Neural cell (in vitro differentiated cells): ENCODE results near the gene C1orf226.
"Not testable (repeated sequence)": the region's sequence is repeated elsewhere in the genome, so short reads cannot be mapped to it uniquely, and the experiment has no call there.

Experiments
- CTCF ChIP-seq: fragments of 450-650 bp; IDR thresholded peaks from 2 replicates; pipeline ENCODE4 v1.5.1; 2014; ENCODE audit warnings: antibody characterized with exemption, mild to moderate bottlenecking, moderate library complexity; ENCODE audit not compliant: poor library complexity, severe bottlenecking
- EP300 ChIP-seq: fragments of 450-650 bp; conservative IDR thresholded peaks from 2 replicates; pipeline ENCODE4 v1.6.1; 2014; ENCODE audit warnings: antibody characterized with exemption, mild to moderate bottlenecking, moderate library complexity; ENCODE audit not compliant: poor library complexity, severe bottlenecking
- EZH2 ChIP-seq: fragments of 200-600, 300-800 bp; shearing (Covaris generic), sonication (generic); IDR thresholded peaks from 2 replicates; pipeline ENCODE4 v1.6.1; 2014; ENCODE audit warnings: antibody characterized with exemption, low read length, borderline replicate concordance, mild to moderate bottlenecking; ENCODE audit not compliant: insufficient read depth, poor library complexity, severe bottlenecking
- POLR2AphosphoS5 ChIP-seq: IDR thresholded peaks from 2 replicates; pipeline ENCODE4 v1.6.1; 2012
- RAD21 ChIP-seq: fragments of 450-650 bp; conservative IDR thresholded peaks from 2 replicates; pipeline ENCODE4 v1.6.1; 2014; ENCODE audit warnings: antibody characterized with exemption, mild to moderate bottlenecking, moderate library complexity
- TAF1 ChIP-seq: IDR thresholded peaks from 2 replicates; pipeline ENCODE4 v1.6.1; 2012; ENCODE audit warnings: low read depth

- not testable (repeated sequence) for TF ChIP-seq EZH2, EP300, CTCF, TAF1, POLR2AphosphoS5, RAD21
Measured at GRCh38 chr1:162351874-162352273, 29.7 kb upstream of the C1orf226 start.
